HG02973 (cell line): Measurements from ENCODE around the gene GOLGA6L7.
"Not testable (repeated sequence)": the region's sequence is repeated elsewhere in the genome, so short reads cannot be mapped to it uniquely, and the experiment has no call there.

Source experiments
- ATAC-seq: cut with Tn5 transposase; IDR thresholded peaks from one replicate; pipeline ENCODE4 v1.9.1; 2021; ENCODE audit warnings: moderate library complexity; ENCODE audit not compliant: unreplicated experiment

The GOLGA6L7 gene

GRCh38 chr15:28885128-28885629, 36.7 kb upstream of the GOLGA6L7 start:
- no peak for ATAC-seq

DNA sequence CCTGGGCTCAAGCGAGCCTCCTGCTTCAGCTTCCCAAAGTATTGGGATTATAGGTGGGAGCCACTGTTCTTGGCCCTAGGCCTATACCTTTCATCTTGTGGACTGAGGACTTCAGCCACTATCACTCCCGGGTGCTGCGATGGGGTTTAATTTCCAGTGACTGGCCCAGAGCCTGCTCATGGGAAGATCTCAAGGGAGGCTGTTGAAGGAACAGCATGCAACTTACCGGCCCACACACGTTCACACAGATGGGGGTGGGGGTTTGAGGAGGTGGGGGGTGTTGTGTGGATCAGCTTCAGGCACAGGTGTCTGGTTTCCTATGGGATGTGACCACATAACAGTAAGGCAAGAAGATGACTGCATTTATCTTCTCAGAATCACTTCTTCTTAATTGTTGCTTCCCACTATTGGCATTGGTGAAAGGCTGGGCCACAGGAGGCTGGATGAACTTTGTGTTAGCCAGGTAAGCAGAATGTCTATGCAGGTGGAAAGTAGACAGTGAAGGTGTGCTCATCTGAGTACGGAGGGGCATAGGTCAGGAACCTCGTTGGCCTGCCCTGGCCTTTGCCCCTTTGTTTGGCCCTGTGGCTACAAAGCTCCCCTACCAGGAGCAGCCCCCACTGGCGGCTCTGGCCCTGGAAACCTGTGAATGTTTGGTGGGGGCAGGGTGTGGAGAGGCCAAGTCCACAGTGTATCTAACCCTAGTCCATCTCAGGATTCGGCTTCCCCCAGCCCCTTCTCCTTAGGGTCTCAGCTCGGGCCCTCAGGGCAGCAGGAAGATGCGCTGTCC, 35.9 kb upstream of the GOLGA6L7 start:
- no peak for ATAC-seq

DNA sequence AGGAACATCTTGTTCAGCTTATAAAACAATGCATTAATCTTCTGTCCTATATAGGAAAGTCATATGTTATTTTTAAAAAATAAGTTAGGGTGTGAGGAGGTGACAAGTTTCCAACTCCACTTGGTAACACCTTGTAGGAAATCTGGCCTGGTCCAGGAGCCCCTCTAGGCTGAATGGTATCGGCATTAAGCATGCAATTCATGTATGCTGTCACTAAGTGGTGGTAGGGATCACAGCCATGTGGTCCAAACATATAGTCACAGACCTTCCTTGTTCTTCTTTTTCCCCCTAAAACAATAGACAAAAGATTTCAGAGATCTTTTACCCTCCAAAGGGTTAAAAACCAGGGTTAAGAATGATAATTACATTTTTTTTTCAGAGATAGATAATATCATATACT, 33.2 kb upstream of the GOLGA6L7 start:
- ATAC-seq: no peak

GRCh38 chr15:28881170-28881569, 32.7 kb upstream of the GOLGA6L7 start:
- no peak for ATAC-seq

DNA sequence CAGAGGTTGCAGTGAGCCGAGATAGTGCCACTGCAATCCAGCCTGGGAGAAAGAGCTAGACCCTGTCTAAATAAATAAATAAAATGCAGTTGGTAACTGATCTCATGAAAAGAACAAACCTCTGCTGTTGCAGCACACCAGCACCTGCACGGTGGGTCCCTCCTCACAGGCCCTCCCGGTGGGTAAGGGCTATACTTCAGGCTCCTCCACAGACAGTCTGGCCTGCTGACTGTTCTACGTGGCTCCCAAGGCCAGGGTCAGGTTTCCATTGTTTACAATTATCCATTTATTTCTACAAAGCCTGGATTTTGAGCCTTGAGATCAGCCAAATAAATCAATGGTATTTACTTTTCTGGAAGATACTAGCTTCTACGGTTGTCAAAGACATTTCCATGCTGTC, 32.2 kb upstream of the GOLGA6L7 start:
- ATAC-seq: no peak

GRCh38 chr15:28879551-28879950, 31.1 kb upstream of the GOLGA6L7 start:
- no peak for ATAC-seq

DNA sequence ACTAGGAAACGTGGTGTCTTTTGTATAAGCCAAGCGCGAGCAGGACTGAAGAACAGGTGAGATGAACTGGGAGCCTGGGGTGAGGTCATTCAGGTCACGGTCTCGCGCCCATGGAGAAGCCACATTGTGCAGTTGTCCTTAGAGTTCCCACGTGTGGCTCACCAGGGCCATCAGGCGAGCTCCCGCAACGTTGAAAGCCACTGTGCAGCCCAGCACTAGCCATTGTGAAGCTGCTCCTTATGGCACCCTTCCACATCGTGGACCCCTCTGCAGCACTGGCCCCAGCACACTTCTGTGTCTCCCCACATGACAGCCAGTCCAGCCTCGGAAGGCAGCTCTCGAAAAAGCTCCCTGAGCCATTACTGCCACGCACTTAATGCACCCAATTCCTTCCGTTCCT, 29.8 kb upstream of the GOLGA6L7 start:
- no peak for ATAC-seq

- ATAC-seq: no peak
Measured at GRCh38 chr15:28876845-28877185, 28.4 kb upstream of the GOLGA6L7 start.

GRCh38 chr15:28876131-28876844, 27.8 kb upstream of the GOLGA6L7 start:
- no peak for ATAC-seq

GRCh38 chr15:28875461-28876000, 27.1 kb upstream of the GOLGA6L7 start:
- ATAC-seq: no peak

DNA sequence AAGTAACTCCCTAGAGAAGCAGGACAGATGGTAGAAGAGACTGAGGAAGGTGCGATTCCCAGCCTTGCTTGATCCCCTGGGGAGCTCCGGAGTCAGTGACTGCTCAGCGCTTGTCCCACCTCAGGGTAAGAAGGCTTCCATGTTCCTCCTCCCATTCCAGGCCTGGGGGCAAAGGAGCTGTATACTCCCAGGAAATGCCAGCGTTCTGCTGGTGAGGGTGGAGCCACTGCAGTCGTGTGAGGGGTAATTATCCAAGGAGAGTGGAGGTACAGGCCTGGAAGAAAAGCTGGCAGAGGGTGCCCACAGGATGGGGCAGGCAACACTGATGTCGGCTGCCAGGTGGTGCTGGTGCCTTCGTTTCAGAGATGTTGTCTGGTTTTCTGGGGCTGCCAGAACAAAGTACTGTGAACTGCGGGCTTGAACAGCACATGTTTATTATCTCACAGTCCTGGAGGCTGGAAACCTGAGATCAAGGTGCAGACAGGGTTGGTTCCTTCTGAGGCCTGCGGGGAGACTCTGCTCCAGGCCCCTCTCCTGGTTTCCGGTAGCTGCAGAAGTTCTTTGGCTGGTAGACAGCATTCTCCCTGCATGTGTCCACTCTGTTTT, 25.2 kb upstream of the GOLGA6L7 start:
- no peak for ATAC-seq

DNA sequence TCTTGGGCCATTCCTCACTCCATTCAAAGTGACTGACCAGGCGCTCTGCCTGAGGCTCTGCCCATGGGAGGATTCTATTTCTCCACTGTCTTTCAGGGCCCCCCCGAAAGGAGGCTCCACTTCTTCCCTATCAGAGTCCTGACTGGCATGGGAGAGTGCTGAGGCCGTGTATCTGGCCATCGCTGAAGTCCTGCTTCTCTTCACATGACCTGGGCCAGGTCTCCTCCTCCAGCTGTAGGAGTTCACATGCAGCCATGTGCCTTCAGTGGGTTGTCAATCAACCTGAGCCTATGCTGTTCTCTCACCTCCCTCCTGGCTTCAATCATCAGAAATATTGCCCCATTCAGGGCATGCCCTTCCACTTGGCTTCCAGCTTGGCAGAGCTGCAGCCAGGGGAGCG, 24.6 kb upstream of the GOLGA6L7 start:
- ATAC-seq: no peak

GRCh38 chr15:28871168-28871567, 22.7 kb upstream of the GOLGA6L7 start:
- ATAC-seq: no peak

GRCh38 chr15:28868744-28869345, 20.4 kb upstream of the GOLGA6L7 start:
- ATAC-seq: no peak

GRCh38 chr15:28861589-28862293, 13.3 kb upstream of the GOLGA6L7 start:
- ATAC-seq: not testable (repeated sequence)

DNA sequence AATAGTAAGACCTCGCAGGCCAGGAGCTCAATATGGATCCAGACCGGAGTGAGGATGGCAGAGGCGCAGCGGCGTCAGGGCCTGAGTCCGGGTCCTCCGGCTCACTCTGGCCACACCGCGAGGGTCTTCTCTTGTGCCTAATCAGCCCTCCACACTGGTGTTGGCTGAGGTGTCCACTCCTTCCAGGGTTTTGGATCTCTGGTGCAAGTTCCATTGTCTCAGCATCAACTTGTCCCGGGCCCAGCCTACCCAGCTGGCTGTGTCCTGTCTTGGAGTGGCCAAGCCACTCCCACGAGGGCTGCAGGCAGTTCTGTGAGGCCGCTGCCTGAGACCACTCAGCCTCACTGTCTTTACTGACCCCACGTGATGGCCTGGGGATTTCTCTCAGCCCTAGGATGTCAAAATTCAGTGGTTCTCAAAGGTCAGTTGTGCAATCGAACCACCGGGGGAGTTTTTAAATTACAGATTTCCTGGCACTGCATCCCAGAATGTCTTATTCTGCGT, 12.6 kb upstream of the GOLGA6L7 start:
- no peak for ATAC-seq

- ATAC-seq: not testable (repeated sequence)
Measured at GRCh38 chr15:28854578-28854977, 6.1 kb upstream of the GOLGA6L7 start.

GRCh38 chr15:28853654-28854053, 5.2 kb upstream of the GOLGA6L7 start:
- ATAC-seq: not testable (repeated sequence)

DNA sequence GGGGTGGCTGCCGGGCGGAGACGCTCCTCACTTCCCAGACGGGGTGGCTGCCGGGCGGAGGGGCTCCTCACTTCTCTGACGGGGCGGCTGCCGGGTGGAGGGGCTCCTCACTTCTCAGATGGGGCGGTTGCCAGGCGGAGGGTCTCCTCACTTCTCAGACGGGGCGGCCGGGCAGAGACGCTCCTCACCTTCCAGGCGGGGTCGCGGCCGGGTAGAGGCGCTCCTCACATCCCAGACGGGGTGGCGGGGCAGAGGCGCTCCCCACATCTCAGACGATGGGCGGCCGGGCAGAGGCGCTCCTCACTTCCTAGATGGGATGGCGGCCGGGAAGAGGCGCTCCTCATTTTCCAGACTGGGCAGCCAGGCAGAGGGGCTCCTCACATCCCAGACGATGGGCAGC, 1.3 kb upstream of the GOLGA6L7 start:
- not testable (repeated sequence) for ATAC-seq

- not testable (repeated sequence) for ATAC-seq
Measured at GRCh38 chr15:28849271-28849670, 827 bp upstream of the GOLGA6L7 start.
